ENCODE data around the gene UBR1. TPM values are rescaled to one million over a fixed set of nuclear protein-coding genes. Genes with fewer than 3 reads are reported as not detected.

UBR1 gene
- total RNA-seq, 1 experiment from 2014 or later = 22.6 TPM

DNA sequence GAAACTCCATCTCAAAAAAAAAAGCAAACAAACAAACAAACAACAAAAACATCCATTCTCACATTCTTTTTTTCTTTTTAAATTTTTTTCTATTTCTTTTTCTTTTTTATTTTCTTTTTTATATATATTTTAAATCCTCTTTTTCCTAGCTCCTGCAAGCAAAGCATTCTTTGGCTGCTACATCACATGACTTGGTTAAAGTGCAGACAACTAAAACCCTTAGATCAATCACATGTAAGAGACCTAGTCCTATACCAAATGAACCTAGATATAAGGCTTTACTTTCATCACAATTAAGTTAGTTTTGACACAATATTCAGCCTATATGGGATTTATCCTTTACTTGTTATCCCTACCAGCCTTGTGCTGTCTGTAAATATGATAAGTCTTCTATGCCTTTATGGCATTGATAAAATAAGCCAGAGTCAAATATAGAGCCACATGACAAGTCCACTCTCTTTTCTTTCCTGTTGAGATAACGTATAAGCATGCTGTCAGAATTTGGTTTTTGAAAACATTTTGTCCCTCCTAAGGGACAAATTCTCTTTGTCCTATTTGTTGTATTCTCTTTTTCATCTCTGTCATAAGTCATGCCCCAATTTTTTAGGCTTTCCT lies 11.3 kb downstream of the UBR1 start:
- CTCF ChIA-PET = no interaction called here
- Histone ChIP-seq H3F3A (ENCODE audit: low read length, unreplicated experiment) (no peaks in the 10 kb centered on the region), H3K4me3 (ENCODE audit: low read length) (no peak overlapping the region), H4K20me1 (ENCODE audit: low read length) (0 out of 2 replicates have a peak, but pooled peaks cover 9% of the 10 kb centered on the region), H3K27me3 (ENCODE audit: low read length) (no peaks in the 10 kb centered on the region), H3K4me1 (ENCODE audit: insufficient read depth, low read length) (peaks cover 11% of the 10 kb centered on the region), H3K9me3 (ENCODE audit: low read length) (no peaks in the 10 kb centered on the region), H3K9me2 (replicated peaks; ENCODE audit: low read length) (no peaks in the 10 kb centered on the region), H3K36me3 (ENCODE audit: low read depth, low read length) (peaks cover 5% of the 10 kb centered on the region), H3K4me2 (ENCODE audit: low read length) (no peak overlapping the region), H2AFZ (ENCODE audit: low read length) (no peak overlapping the region), H3K79me2 (ENCODE audit: low read length) (peaks cover 45% of the 10 kb centered on the region), H3K9ac (ENCODE audit: low read length) (no peak overlapping the region), H3K27ac (ENCODE audit: low read length) (no peak overlapping the region)
- POLR2A ChIA-PET (ENCODE audit: unreplicated experiment) = no interaction called here
- no peak for DNase-seq
- no peak for ATAC-seq
- intact Hi-C loops (cut with micrococcal nuclease) = no loop called here
- TF ChIP-seq EZH2phosphoT487 (IDR thresholded peaks at IDR 0.05; ENCODE audit: borderline replicate concordance, low read length) = no peak
- no TSS peak for BruUV-seq (replicated peaks)

DNA sequence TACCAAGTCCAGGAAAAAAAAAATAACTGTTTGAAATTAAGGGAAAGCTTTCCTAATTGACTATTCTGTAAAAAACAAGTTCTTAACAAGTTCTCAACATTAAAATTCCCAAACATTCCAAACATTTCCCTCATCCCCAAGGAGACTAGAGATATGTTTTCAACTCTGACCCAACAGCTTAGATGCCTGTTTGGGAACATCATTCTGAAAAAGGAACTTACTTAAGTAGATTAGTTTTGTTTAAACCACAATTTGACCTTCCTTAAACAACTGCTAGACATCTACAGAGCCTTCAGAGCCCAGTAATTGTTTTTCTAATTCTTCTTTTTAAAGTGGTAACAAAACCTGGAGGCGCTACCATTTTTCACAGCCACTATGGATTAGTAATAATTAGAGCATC lies 12.8 kb downstream of the UBR1 start:
- intact Hi-C loops (cut with micrococcal nuclease) = no loop called here
- H3K4me1 ChIP-seq (ENCODE audit: insufficient read depth, low read length) = peaks cover 11% of the 10 kb centered on the region
- H3K79me2 ChIP-seq (ENCODE audit: low read length) = peaks cover 42% of the 10 kb centered on the region; the same call in 1 of the 2 replicates
- H3F3A ChIP-seq (ENCODE audit: low read length, unreplicated experiment) = no peaks in the 10 kb centered on the region
- 0 out of 2 replicates have a peak, but pooled peaks cover 9% of the 10 kb centered on the region for H4K20me1 ChIP-seq (ENCODE audit: low read length)
- DNase-seq = no peak
- CTCF ChIA-PET = no interaction called here
- H3K9me2 ChIP-seq (replicated peaks; ENCODE audit: low read length) = no peaks in the 10 kb centered on the region
- no peaks in the 10 kb centered on the region for H3K9me3 ChIP-seq (ENCODE audit: low read length)
- no peak overlapping the region for H3K4me2 ChIP-seq (ENCODE audit: low read length)
- no TSS peak for BruUV-seq (replicated peaks)
- ATAC-seq = no peak
- no peaks in the 10 kb centered on the region for H3K27me3 ChIP-seq (ENCODE audit: low read length)
- TF ChIP-seq EZH2phosphoT487 (IDR thresholded peaks at IDR 0.05; ENCODE audit: borderline replicate concordance, low read length) (no peak), EZH2 (IDR thresholded peaks at IDR 0.05; ENCODE audit: low read length, unreplicated experiment) (no peak), CTCF (conservative IDR thresholded peaks at IDR 0.05; ENCODE audit: low read depth, low read length) (no peak)
- H3K36me3 ChIP-seq (ENCODE audit: low read depth, low read length) = peaks cover 2% of the 10 kb centered on the region
- no peak overlapping the region for H3K4me3 ChIP-seq (ENCODE audit: low read length)
- H3K27ac ChIP-seq (ENCODE audit: low read length) = no peak overlapping the region
- H2AFZ ChIP-seq (ENCODE audit: low read length) = no peak overlapping the region
- POLR2A ChIA-PET (ENCODE audit: unreplicated experiment) = interaction anchor here (0.7 kb wide), 1 partner anchor 299 kb away, joined by 5 read pairs; no protein-coding TSS in a partner anchor
- H3K9ac ChIP-seq (ENCODE audit: low read length) = no peak overlapping the region

GRCh38 chr15:43091859-43092258 lies 14.0 kb downstream of the UBR1 start:
- no peak for DNase-seq
- ATAC-seq = no peak
- H3K4me3 ChIP-seq (ENCODE audit: low read length) = no peak overlapping the region
- TF ChIP-seq EZH2phosphoT487 (IDR thresholded peaks at IDR 0.05; ENCODE audit: borderline replicate concordance, low read length) (no peak), EZH2 (IDR thresholded peaks at IDR 0.05; ENCODE audit: low read length, unreplicated experiment) (no peak), CTCF (conservative IDR thresholded peaks at IDR 0.05; ENCODE audit: low read depth, low read length) (no peak)
- H3F3A ChIP-seq (ENCODE audit: low read length, unreplicated experiment) = no peaks in the 10 kb centered on the region
- intact Hi-C loops (cut with micrococcal nuclease) = no loop called here
- no peak overlapping the region for H3K27ac ChIP-seq (ENCODE audit: low read length)
- BruUV-seq (replicated peaks) = no TSS peak
- H3K4me1 ChIP-seq (ENCODE audit: insufficient read depth, low read length) = peaks cover 11% of the 10 kb centered on the region
- no peaks in the 10 kb centered on the region for H3K36me3 ChIP-seq (ENCODE audit: low read depth, low read length)
- peaks cover 31% of the 10 kb centered on the region; the same call in 1 of the 2 replicates for H3K79me2 ChIP-seq (ENCODE audit: low read length)
- H3K9me2 ChIP-seq (replicated peaks; ENCODE audit: low read length) = no peaks in the 10 kb centered on the region
- no peak overlapping the region for H3K9ac ChIP-seq (ENCODE audit: low read length)
- ChIA-PET CTCF (no interaction called here), POLR2A (ENCODE audit: unreplicated experiment) (interaction anchor here (0.6 kb wide), 1 partner anchor 1445 kb away, joined by 8 read pairs; the partner anchor contains the start of gene EIF3J)
- H4K20me1 ChIP-seq (ENCODE audit: low read length) = 0 out of 2 replicates have a peak, but pooled peaks cover 9% of the 10 kb centered on the region
- H3K9me3 ChIP-seq (ENCODE audit: low read length) = no peaks in the 10 kb centered on the region
- H3K27me3 ChIP-seq (ENCODE audit: low read length) = no peaks in the 10 kb centered on the region
- no peak overlapping the region for H2AFZ ChIP-seq (ENCODE audit: low read length)
- H3K4me2 ChIP-seq (ENCODE audit: low read length) = no peak overlapping the region
